Erythroblast (primary cell): ENCODE results near the gene FAM76A.

Source experiments
- GATA1 ChIP-seq: IDR thresholded peaks from 2 replicates; pipeline ENCODE4 v1.6.1; 2011; ENCODE audit warnings: low read depth, mild to moderate bottlenecking, control low read depth, low read length, moderate library complexity
- POLR2A ChIP-seq: IDR thresholded peaks from 2 replicates; pipeline ENCODE4 v1.6.1; 2011; ENCODE audit warnings: mild to moderate bottlenecking, low read length

- TF ChIP-seq POLR2A (no peak), GATA1 (no peak)
Observed at GRCh38 chr1:27778056-27778455, 52.3 kb downstream of the FAM76A start.
